ENCODE results near the gene MRPL21.
"Not testable (repeated sequence)": the region's sequence is repeated elsewhere in the genome, so short reads cannot be mapped to it uniquely, and the experiment has no call there.

MRPL21 gene

GRCh38 chr11:68912254-68912653 is 8.6 kb upstream of the MRPL21 start:
- in situ Hi-C loops (cut with MboI; ENCODE audit: low sequenced_read_pairs): no loop called here

GRCh38 chr11:68911731-68912130 is 8.1 kb upstream of the MRPL21 start:
- in situ Hi-C loops (cut with MboI; ENCODE audit: low sequenced_read_pairs): no loop called here

DNA sequence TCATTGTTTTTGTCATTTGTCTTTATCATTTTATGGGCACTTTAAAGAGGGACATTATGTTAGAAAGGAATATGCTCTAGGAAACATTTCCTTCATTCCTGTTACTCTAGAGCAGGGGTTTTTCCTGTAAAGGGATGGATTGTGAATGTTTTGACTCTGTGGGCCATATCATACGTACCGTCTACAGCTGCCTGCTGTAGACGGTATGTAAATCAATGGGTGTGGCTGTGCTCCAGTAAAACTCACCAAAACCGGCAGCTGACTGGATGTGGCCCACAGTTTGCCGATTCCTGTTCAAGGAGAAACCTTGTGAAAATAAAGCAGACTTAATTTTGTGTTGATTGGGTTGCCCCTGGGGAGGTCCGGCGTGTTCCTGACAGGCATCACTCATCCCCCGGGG is 7.3 kb upstream of the MRPL21 start:
- in situ Hi-C loops (cut with MboI; ENCODE audit: low sequenced_read_pairs): no loop called here

GRCh38 chr11:68908273-68908672 is 4.6 kb upstream of the MRPL21 start:
- in situ Hi-C loops (cut with MboI; ENCODE audit: low sequenced_read_pairs): no loop called here

DNA sequence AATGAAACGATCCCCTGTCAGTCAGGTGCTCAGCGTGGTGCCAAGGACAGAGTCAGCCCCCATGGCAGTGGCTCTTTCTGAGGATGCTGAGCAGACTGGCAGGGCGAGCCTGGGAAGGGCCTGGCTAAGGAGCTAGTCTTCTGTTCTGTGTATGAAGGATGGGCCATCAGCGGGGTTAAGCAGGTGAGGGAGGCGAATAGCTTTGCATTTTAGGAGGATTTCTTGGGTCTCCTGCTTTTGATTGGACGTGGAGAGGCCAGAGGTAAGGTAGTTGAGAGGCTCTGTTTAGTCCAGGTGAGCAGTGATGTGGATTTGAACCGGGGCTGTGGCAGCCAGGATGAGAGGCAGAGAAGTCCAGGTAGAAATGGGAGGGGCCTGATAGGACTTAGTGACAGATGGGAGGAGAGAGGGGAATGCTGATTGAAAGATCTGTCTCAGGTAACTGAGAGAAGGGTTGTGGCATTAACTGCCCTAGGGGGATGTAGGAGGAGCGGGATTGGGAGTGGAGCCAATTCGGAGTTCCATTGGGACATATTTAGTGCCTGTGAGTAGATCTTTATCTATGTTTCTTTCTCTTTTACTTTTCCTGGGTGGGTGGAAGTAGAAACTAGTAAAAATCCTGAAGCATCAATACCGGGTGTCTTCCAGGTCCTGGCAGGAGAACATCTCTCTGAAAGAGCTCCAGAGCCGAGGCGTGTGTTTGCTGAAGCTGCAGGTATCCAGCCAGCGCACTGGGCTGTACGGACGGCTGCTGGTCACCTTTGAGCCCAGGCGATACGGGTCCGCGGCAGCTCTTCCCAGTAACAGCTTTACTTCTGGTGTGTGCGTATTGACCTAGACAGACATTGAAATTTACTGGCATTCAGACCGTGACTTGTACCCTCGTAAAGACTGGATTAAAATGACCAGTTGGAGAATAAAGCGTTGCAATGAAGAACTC is 2.1 kb upstream of the MRPL21 start:
- in situ Hi-C loops (cut with MboI; ENCODE audit: low sequenced_read_pairs): no loop called here

GRCh38 chr11:68904248-68904847 is 716 bp upstream of the MRPL21 start:
- in situ Hi-C loops (cut with MboI; ENCODE audit: low sequenced_read_pairs): no loop called here

GRCh38 chr11:68900835-68901381 is 2.7 kb downstream of the MRPL21 start:
- in situ Hi-C loops (cut with MboI; ENCODE audit: low sequenced_read_pairs): no loop called here

GRCh38 chr11:68897441-68897840 is 6.2 kb downstream of the MRPL21 start:
- in situ Hi-C loops (cut with MboI; ENCODE audit: low sequenced_read_pairs): no loop called here

- in situ Hi-C loops (cut with MboI; ENCODE audit: low sequenced_read_pairs): no loop called here
Observed at GRCh38 chr11:68896171-68896959, 7.3 kb downstream of the MRPL21 start.

- in situ Hi-C loops (cut with MboI; ENCODE audit: low sequenced_read_pairs): no loop called here
Observed at GRCh38 chr11:68893282-68893681, 10.3 kb downstream of the MRPL21 start.

DNA sequence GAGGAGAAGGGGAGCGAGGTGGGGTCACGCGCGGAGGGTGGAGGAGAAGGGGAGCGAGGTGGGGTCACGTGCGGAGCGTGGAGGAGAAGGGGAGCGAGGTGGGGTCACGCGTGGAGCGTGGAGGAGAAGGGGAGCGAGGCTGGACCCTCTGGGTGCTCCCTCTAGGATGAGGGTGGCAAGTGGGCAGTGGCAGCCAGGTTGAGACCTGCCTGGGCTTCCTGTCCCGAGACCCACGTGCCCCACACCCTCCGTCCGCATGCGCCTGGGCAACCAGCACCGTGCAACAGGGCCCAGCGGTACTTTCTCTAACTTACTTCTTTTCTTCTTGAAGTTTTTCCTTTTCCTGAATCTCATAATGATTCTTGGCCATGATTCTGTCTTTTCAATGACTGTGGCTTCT is 11.1 kb downstream of the MRPL21 start:
- in situ Hi-C loops (cut with MboI; ENCODE audit: low sequenced_read_pairs): no loop called here

DNA sequence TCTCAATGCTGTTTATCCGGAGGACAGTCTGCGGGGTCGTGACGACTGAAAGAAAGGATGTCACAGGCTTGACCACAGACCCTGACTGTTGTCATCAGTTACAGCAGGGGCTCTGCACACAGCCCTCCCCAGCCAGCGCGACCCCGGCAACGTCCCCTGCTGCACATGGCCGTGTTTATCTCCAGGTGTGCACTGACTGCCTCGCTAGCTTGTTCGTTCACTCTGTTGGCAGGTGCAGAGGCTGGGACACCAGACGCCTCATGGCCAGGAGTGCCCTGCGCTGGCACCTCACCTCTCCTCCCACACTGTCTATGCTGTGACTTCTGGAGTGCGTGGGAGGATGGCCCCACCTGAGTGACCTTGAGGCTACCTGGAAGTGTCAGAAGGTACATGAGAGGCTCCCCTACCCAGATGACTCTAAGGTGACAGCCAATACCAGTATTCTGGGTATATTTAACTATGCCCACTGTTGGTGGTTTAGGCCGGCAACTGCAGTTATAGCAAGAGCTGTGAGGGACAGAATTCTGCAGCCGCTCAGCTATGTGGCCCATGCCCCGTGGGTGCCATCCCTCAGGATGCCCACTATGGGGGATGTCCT is 12.2 kb downstream of the MRPL21 start:
- in situ Hi-C loops (cut with MboI; ENCODE audit: low sequenced_read_pairs): no loop called here

- in situ Hi-C loops (cut with MboI; ENCODE audit: low sequenced_read_pairs): no loop called here
Observed at GRCh38 chr11:68890490-68891231, 13.0 kb downstream of the MRPL21 start.

GRCh38 chr11:68889948-68890446 is 13.6 kb downstream of the MRPL21 start:
- in situ Hi-C loops (cut with MboI; ENCODE audit: low sequenced_read_pairs): no loop called here

DNA sequence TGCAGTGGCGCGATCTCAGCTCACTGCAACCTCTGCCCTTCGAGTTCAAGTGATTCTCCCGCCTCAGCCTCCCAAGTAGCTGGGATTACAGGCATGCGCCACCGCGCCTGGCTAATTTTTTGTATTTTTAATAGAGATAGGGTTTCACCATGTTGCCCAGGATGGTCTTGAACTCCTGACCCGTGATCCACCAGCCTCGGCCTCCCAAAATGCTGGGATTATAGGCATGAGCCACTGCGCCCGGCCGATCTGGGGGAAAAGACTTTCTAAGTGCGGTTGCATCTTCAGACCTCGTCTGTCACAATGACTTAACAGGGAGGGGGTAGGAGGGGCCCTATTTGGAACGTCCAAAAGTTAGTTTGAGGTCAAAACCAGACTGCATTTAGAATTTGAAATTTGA is 18.8 kb downstream of the MRPL21 start:
- in situ Hi-C loops (cut with MboI; ENCODE audit: low sequenced_read_pairs): not testable (repeated sequence)

GRCh38 chr11:68882391-68882790 is 21.2 kb downstream of the MRPL21 start:
- in situ Hi-C loops (cut with MboI; ENCODE audit: low sequenced_read_pairs): no loop called here

- in situ Hi-C loops (cut with MboI; ENCODE audit: low sequenced_read_pairs): no loop called here
Observed at GRCh38 chr11:68881320-68881719, 22.3 kb downstream of the MRPL21 start.

- in situ Hi-C loops (cut with MboI; ENCODE audit: low sequenced_read_pairs): no loop called here
Observed at GRCh38 chr11:68880851-68881250, 22.8 kb downstream of the MRPL21 start.

GRCh38 chr11:68878022-68878421 is 25.6 kb downstream of the MRPL21 start:
- in situ Hi-C loops (cut with MboI; ENCODE audit: low sequenced_read_pairs): no loop called here
